MM.1S (cell line): Measurements from ENCODE around the gene DNAJC3.

ENCODE experiments used
- DNase-seq: peaks from one replicate; pipeline ENCODE4 v3.0.0-alpha.2; 2015
- H2AFZ ChIP-seq: fragments of 300-600 bp; sonication (generic); 2 replicates; pipeline ENCODE4 v1.6.0; 2016; ENCODE audit warnings: antibody characterized with exemption, low read length
- H3F3A ChIP-seq: fragments of 300-600 bp; sonication (generic); 2 replicates; pipeline ENCODE4 v1.6.1; 2016; ENCODE audit warnings: mild to moderate bottlenecking, antibody characterized with exemption, low read length, moderate library complexity, mixed read lengths; ENCODE audit not compliant: insufficient read depth
- H3K27ac ChIP-seq: fragments of 300-600 bp; sonication (generic); 2 replicates; pipeline ENCODE4 v1.5.1; 2016; ENCODE audit warnings: mild to moderate bottlenecking, low read length
- H3K27me3 ChIP-seq: fragments of 300-600 bp; sonication (generic); replicated peaks from 2 replicates; pipeline ENCODE4 v1.6.0; 2016; ENCODE audit warnings: low read length; ENCODE audit not compliant: insufficient read depth
- H3K36me3 ChIP-seq: fragments of 300-600 bp; sonication (generic); replicated peaks from 2 replicates; pipeline ENCODE4 v1.6.1; 2016; ENCODE audit warnings: mild to moderate bottlenecking, low read length, mixed read lengths; ENCODE audit not compliant: insufficient read depth
- H3K4me1 ChIP-seq: fragments of 300-600 bp; sonication (generic); 2 replicates; pipeline ENCODE4 v1.6.1; 2016; ENCODE audit warnings: low read length, mixed read lengths
- H3K4me2 ChIP-seq: fragments of 300-600 bp; sonication (generic); 2 replicates; pipeline ENCODE4 v1.6.0; 2016; ENCODE audit warnings: low read depth, low read length
- H3K4me3 ChIP-seq: fragments of 300-600 bp; sonication (generic); 2 replicates; pipeline ENCODE4 v1.5.1; 2016; ENCODE audit warnings: low read length, mixed read lengths
- H3K79me2 ChIP-seq: fragments of 300-600 bp; sonication (generic); 2 replicates; pipeline ENCODE4 v1.6.1; 2016; ENCODE audit warnings: mixed run types, low read length, mixed read lengths
- H3K9ac ChIP-seq: fragments of 300-600 bp; sonication (generic); 2 replicates; pipeline ENCODE4 v1.6.1; 2016; ENCODE audit warnings: low read length, mixed read lengths
- H3K9me2 ChIP-seq: fragments of 300-600 bp; sonication (generic); replicated peaks from 2 replicates; pipeline ENCODE4 v1.6.1; 2016; ENCODE audit warnings: mild to moderate bottlenecking, low read length, mixed read lengths; ENCODE audit not compliant: insufficient read depth
- H3K9me3 ChIP-seq: fragments of 300-600 bp; sonication (generic); replicated peaks from 2 replicates; pipeline ENCODE4 v1.6.1; 2016; ENCODE audit warnings: mild to moderate bottlenecking, low read length, mixed read lengths; ENCODE audit not compliant: insufficient read depth
- H4K20me1 ChIP-seq: fragments of 300-600 bp; sonication (generic); 2 replicates; pipeline ENCODE4 v1.6.1; 2016; ENCODE audit warnings: mild to moderate bottlenecking, low read length, moderate library complexity, mixed read lengths; ENCODE audit not compliant: insufficient read depth
- CTCF ChIP-seq: fragments of 300-600 bp; sonication (generic); IDR thresholded peaks from 2 replicates; pipeline ENCODE4 v1.5.1; 2016; ENCODE audit warnings: antibody characterized with exemption, low read length, mixed read lengths
- EZH2 ChIP-seq: fragments of 300-600 bp; sonication (generic); optimal IDR thresholded peaks from 2 replicates; pipeline ENCODE3; 2017; ENCODE audit warnings: low read depth, mild to moderate bottlenecking, antibody characterized with exemption, low read length, mixed read lengths
- EZH2phosphoT487 ChIP-seq: fragments of 300-600 bp; sonication (generic); IDR thresholded peaks from 2 replicates; pipeline ENCODE4 v1.6.1; 2018; ENCODE audit warnings: antibody characterized with exemption, low read length

DNAJC3 gene

GRCh38 chr13:95841894-95842293 is 165.0 kb downstream of the DNAJC3 start:
- Histone ChIP-seq H3K27me3 (no peaks in the 10 kb centered on the region), H3K9me2 (no peaks in the 10 kb centered on the region), H3K4me2 (no peak overlapping the region), H3K27ac (no peak overlapping the region), H3K79me2 (no peaks in the 10 kb centered on the region), H3F3A (no peaks in the 10 kb centered on the region), H3K9me3 (no peaks in the 10 kb centered on the region), H3K4me3 (no peak overlapping the region), H3K4me1 (no peaks in the 10 kb centered on the region), H4K20me1 (no peaks in the 10 kb centered on the region), H3K36me3 (no peaks in the 10 kb centered on the region), H3K9ac (no peak overlapping the region), H2AFZ (no peak overlapping the region)
- no peak for DNase-seq
- TF ChIP-seq CTCF (no peak), EZH2phosphoT487 (no peak), EZH2 (no peak)

GRCh38 chr13:95842898-95843297 is 166.0 kb downstream of the DNAJC3 start:
- Histone ChIP-seq H3K9ac (no peak overlapping the region), H3K36me3 (no peaks in the 10 kb centered on the region), H3K4me1 (no peaks in the 10 kb centered on the region), H3K4me2 (no peak overlapping the region), H3K9me2 (no peaks in the 10 kb centered on the region), H3K79me2 (no peaks in the 10 kb centered on the region), H3K4me3 (no peak overlapping the region), H3K27me3 (no peaks in the 10 kb centered on the region), H4K20me1 (no peaks in the 10 kb centered on the region), H3K27ac (no peak overlapping the region), H2AFZ (no peak overlapping the region), H3K9me3 (no peaks in the 10 kb centered on the region), H3F3A (no peaks in the 10 kb centered on the region)
- no peak for TF ChIP-seq EZH2phosphoT487
- TF ChIP-seq EZH2, result no peak
- TF ChIP-seq CTCF, result no peak
- no peak for DNase-seq
